Ureter (tissue), 1 donor: ENCODE data around the gene KHDRBS1. TPM values are rescaled to one million over a fixed set of nuclear protein-coding genes. Genes with fewer than 3 reads are reported as not detected.
A peak's percentile ranks its signal among the peaks of the same experiment; 100 is the strongest.
"Not testable (repeated sequence)": the region's sequence is repeated elsewhere in the genome, so short reads cannot be mapped to it uniquely, and the experiment has no call there.

Experiments
- DNase-seq: peaks from one replicate; pipeline ENCODE4 v3.0.0-alpha.2; 2020; ENCODE audit warnings: low spot score
- total RNA-seq: library from RNA; stranded (reverse); gene quantifications from one replicate; pipeline ENCODE4 v1.2.4, GENCODE V29; 2023
- donor health status: DM: yes; HTN: yes; CAD: no.

KHDRBS1 gene
- total RNA-seq, 1 donor from 2014 or later = 139 TPM

- no peak for DNase-seq
Observed at GRCh38 chr1:32063261-32063681, 49.6 kb downstream of the KHDRBS1 start.

- DNase-seq = not testable (repeated sequence)
Observed at GRCh38 chr1:32065613-32066488, 52.2 kb downstream of the KHDRBS1 start.

- peak; percentile 88 for DNase-seq
Observed at GRCh38 chr1:32066489-32066873, 52.8 kb downstream of the KHDRBS1 start.

- DNase-seq = no peak
Observed at GRCh38 chr1:32068957-32069588, 55.4 kb downstream of the KHDRBS1 start.

GRCh38 chr1:32071758-32072621 is 58.3 kb downstream of the KHDRBS1 start:
- DNase-seq = no peak

GRCh38 chr1:32072622-32073298 is 59.1 kb downstream of the KHDRBS1 start, which contains the start of gene TMEM39B:
Gene TMEM39B (plus strand): TSS chr1:32072939. CDS start chr1:32073048, 109 bp downstream.
- peak; percentile 94 for DNase-seq

GRCh38 chr1:32073299-32074229 is 59.9 kb downstream of the KHDRBS1 start:
- DNase-seq = no peak

- DNase-seq = no peak
Observed at GRCh38 chr1:32074841-32075240, 61.2 kb downstream of the KHDRBS1 start.

GRCh38 chr1:32077451-32077850 is 63.8 kb downstream of the KHDRBS1 start:
- DNase-seq = no peak

- no peak for DNase-seq
Observed at GRCh38 chr1:32082022-32082421, 68.4 kb downstream of the KHDRBS1 start.

GRCh38 chr1:32086381-32086780 is 72.7 kb downstream of the KHDRBS1 start:
- not testable (repeated sequence) for DNase-seq

GRCh38 chr1:32091176-32091575 is 77.5 kb downstream of the KHDRBS1 start:
- DNase-seq = no peak

GRCh38 chr1:32091591-32091990 is 77.9 kb downstream of the KHDRBS1 start:
- no peak for DNase-seq

Other genes with a start within 250 kb of the KHDRBS1 start
- 7.5 TPM for gene ADGRB2, start 249.5 kb upstream of the KHDRBS1 start, total RNA-seq
- gene SPOCD1, start 197.8 kb upstream of the KHDRBS1 start, total RNA-seq = 39.8 TPM
- 416 TPM for gene PTP4A2, start 75.5 kb upstream of the KHDRBS1 start, total RNA-seq
- 21.9 TPM for gene TMEM39B, start 59.1 kb downstream of the KHDRBS1 start, total RNA-seq
- 63.5 TPM for gene KPNA6, start 94.2 kb downstream of the KHDRBS1 start, total RNA-seq
- gene TXLNA, start 165.8 kb downstream of the KHDRBS1 start, total RNA-seq = 59.6 TPM
- gene CCDC28B, start 186.7 kb downstream of the KHDRBS1 start, total RNA-seq = 2.1 TPM
- gene IQCC, start 191.8 kb downstream of the KHDRBS1 start, total RNA-seq = 2.5 TPM
- not detected for gene DCDC2B, start 195.2 kb downstream of the KHDRBS1 start, total RNA-seq
- 45.9 TPM for gene TMEM234, start 208.5 kb downstream of the KHDRBS1 start, total RNA-seq
- 171 TPM for gene EIF3I, start 208.5 kb downstream of the KHDRBS1 start, total RNA-seq
- gene FAM167B, start 233.4 kb downstream of the KHDRBS1 start, total RNA-seq = 8.3 TPM
- gene LCK, start 237.4 kb downstream of the KHDRBS1 start, total RNA-seq = 3.8 TPM